Activated CD8-positive, alpha-beta memory T cell treated with anti-CD3 and anti-CD28 coated beads for 24 hours (primary cell): ENCODE measurements around the gene SNRNP35.
"Not testable (repeated sequence)": the region's sequence is repeated elsewhere in the genome, so short reads cannot be mapped to it uniquely, and the experiment has no call there.

Source experiments
- DNase-seq: peaks from one replicate; pipeline ENCODE4 v3.0.0-alpha.2; 2020

The SNRNP35 gene

GRCh38 chr12:123491056-123491455 lies 33.1 kb downstream of the SNRNP35 start:
- no peak for DNase-seq

GRCh38 chr12:123491481-123491880 lies 33.5 kb downstream of the SNRNP35 start:
- no peak for DNase-seq

GRCh38 chr12:123492339-123493039 lies 34.5 kb downstream of the SNRNP35 start:
- DNase-seq: not testable (repeated sequence)

GRCh38 chr12:123494124-123494851 lies 36.3 kb downstream of the SNRNP35 start:
- no peak for DNase-seq

- no peak for DNase-seq
Measured at GRCh38 chr12:123497065-123497464, 39.1 kb downstream of the SNRNP35 start.

GRCh38 chr12:123498126-123498825 lies 40.3 kb downstream of the SNRNP35 start:
- DNase-seq: no peak

- DNase-seq: no peak
Measured at GRCh38 chr12:123499332-123499731, 41.4 kb downstream of the SNRNP35 start.

- no peak for DNase-seq
Measured at GRCh38 chr12:123502163-123502704, 44.3 kb downstream of the SNRNP35 start.

GRCh38 chr12:123506059-123506842 lies 48.3 kb downstream of the SNRNP35 start:
- DNase-seq: no peak

GRCh38 chr12:123506843-123507236 lies 48.9 kb downstream of the SNRNP35 start:
- no peak for DNase-seq

GRCh38 chr12:123512838-123513665 lies 55.1 kb downstream of the SNRNP35 start:
- DNase-seq: no peak

- DNase-seq: no peak
Measured at GRCh38 chr12:123513805-123514204, 55.9 kb downstream of the SNRNP35 start.

GRCh38 chr12:123514582-123515221 lies 56.8 kb downstream of the SNRNP35 start:
- DNase-seq: not testable (repeated sequence)

- DNase-seq: no peak
Measured at GRCh38 chr12:123516216-123516780, 58.4 kb downstream of the SNRNP35 start.
